ENCODE measurements around the gene RASGRF1. TPM values are rescaled to one million over a fixed set of nuclear protein-coding genes. Genes with fewer than 3 reads are reported as not detected.

The RASGRF1 gene
- total RNA-seq, 1 donor from 2014 or later, result 0.16 TPM

DNA sequence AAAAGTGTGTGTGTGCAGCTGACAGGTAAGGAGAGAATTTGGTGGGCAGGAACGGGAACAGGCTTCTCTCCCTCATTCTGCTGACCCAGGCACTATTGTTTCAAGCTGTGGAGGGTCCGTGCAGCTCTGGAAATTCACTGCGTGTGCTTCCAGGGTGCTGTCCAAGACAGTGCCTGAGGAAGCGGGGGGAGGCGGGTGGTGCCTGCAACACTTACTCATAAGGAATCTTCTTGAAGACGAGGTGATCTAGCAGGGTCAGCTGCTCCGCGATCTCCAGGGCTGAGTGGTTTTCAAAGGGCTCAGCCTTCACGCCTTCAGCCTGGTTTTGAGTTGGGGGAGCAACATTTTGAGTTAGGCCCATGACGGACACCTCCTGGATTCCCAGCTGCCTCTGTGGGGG is 99.1 kb downstream of the RASGRF1 start:
- TF ChIP-seq CTCF (conservative IDR thresholded peaks at IDR 0.05), result no peak
- H3K27ac Mint-ChIP-seq (ENCODE audit: unreplicated experiment), result no peak overlapping the region
- H3K36me3 Mint-ChIP-seq (ENCODE audit: low read depth), result no peaks in the 10 kb centered on the region
- DNase-seq (ENCODE audit: low read depth, low spot score), result no peak
- no peak overlapping the region for H3K4me3 Mint-ChIP-seq
- no peaks in the 10 kb centered on the region for H3K9me3 Mint-ChIP-seq
- H3K4me1 Mint-ChIP-seq, result peaks cover 8% of the 10 kb centered on the region
- H3K27me3 Mint-ChIP-seq (ENCODE audit: low read depth), result no peaks in the 10 kb centered on the region

DNA sequence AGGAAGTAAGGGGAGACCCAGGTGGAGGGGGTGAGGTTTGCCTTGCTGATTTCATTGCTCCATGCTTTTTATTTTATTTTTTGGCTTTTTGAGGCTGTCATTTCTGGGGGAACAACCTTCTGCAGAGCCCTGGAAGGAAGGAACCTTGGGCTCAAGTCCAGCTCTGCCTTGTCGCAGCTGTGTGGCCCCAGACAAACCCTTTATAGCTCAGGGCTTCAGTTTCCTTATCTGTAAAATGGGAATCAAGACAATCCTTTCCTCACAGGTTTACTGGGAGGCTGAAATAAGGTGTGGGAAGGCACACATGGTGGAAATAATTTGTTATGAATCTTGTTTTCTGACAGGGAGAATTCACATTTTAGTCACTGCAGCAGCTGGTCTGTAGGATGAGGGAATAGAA is 100.3 kb downstream of the RASGRF1 start:
- Mint-ChIP-seq H3K36me3 (ENCODE audit: low read depth) (no peaks in the 10 kb centered on the region), H3K27ac (ENCODE audit: unreplicated experiment) (no peak overlapping the region), H3K4me3 (no peak overlapping the region), H3K27me3 (ENCODE audit: low read depth) (no peaks in the 10 kb centered on the region), H3K9me3 (no peaks in the 10 kb centered on the region), H3K4me1 (peaks cover 4% of the 10 kb centered on the region)
- DNase-seq (ENCODE audit: low read depth, low spot score), result no peak
- TF ChIP-seq CTCF (conservative IDR thresholded peaks at IDR 0.05), result no peak

DNA sequence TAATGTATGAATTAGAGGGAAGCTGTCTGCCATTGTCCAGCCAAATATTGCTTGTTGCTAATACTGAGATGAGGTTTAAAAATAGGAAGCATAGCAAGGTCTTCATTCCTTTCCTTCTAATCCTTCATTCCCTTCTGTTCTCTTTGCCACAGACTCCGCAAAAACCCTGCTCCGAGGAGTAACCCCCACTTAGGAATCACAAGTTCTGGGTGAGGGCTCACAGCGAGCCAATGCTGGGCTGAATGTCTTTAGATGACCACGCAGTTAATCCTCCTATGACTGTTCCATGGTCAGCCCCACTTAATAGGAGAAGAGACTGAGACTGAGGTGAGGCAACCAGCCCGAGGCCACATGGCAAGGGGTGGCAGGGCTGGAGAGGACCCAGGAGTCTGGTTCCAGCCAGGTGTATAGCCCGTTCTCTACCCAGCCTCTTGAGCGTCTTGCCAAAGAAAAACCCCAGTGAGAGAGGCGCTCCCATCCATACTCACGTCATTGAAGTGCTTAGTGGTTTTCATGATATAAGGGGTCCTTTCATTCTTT is 100.8 kb downstream of the RASGRF1 start:
- no peak overlapping the region for H3K27ac Mint-ChIP-seq (ENCODE audit: unreplicated experiment)
- H3K36me3 Mint-ChIP-seq (ENCODE audit: low read depth), result no peaks in the 10 kb centered on the region
- H3K9me3 Mint-ChIP-seq, result no peaks in the 10 kb centered on the region
- H3K4me3 Mint-ChIP-seq, result no peak overlapping the region
- DNase-seq (ENCODE audit: low read depth, low spot score), result no peak
- no peak for TF ChIP-seq CTCF (conservative IDR thresholded peaks at IDR 0.05)
- peaks cover 4% of the 10 kb centered on the region for H3K4me1 Mint-ChIP-seq
- no peaks in the 10 kb centered on the region for H3K27me3 Mint-ChIP-seq (ENCODE audit: low read depth)

DNA sequence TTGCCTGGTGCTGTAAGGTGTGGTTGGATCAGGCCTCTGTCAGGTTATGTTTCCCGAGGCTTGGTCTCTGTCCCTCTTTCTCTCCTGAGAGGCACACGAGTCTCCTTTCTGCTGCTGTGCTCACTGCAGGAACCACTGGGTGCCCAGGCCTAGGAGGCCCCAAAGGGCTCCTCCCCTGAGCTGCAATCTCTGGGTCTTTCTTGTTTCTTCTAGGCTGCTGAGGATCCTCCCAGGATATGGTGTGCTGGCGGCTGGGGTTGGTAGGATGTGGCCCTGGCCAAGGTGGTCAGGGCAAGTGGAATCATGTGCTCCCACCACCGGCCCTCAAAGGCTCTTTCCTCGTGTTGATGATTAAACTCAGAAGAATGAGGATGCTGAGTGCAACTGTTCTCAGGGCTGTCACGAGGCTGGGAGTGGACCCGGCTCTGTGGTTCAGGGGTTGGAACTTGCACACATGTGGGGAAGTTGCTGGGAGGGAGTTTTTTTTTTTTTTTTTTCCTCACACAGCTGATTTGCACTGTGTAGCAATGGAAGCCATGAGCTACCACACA is 102.1 kb downstream of the RASGRF1 start:
- Mint-ChIP-seq H3K36me3 (ENCODE audit: low read depth) (no peaks in the 10 kb centered on the region), H3K27ac (ENCODE audit: unreplicated experiment) (no peak overlapping the region), H3K4me1 (peaks cover 4% of the 10 kb centered on the region), H3K4me3 (no peak overlapping the region), H3K9me3 (peaks cover 2% of the 10 kb centered on the region), H3K27me3 (ENCODE audit: low read depth) (no peaks in the 10 kb centered on the region)
- DNase-seq (ENCODE audit: low read depth, low spot score), result no peak
- no peak for TF ChIP-seq CTCF (conservative IDR thresholded peaks at IDR 0.05)

GRCh38 chr15:78987556-78988360 is 102.8 kb downstream of the RASGRF1 start:
- Mint-ChIP-seq H3K27me3 (ENCODE audit: low read depth) (no peaks in the 10 kb centered on the region), H3K27ac (ENCODE audit: unreplicated experiment) (no peak overlapping the region), H3K4me1 (no peaks in the 10 kb centered on the region), H3K9me3 (peaks cover 2% of the 10 kb centered on the region), H3K36me3 (ENCODE audit: low read depth) (no peaks in the 10 kb centered on the region), H3K4me3 (no peak overlapping the region)
- no peak for DNase-seq (ENCODE audit: low read depth, low spot score)
- TF ChIP-seq CTCF (conservative IDR thresholded peaks at IDR 0.05), result no peak

Measured in neural crest cell (in vitro differentiated cells).